CD4-positive, alpha-beta T cell treated with Interferon gamma for 1 hour (primary cell): ENCODE measurements around the gene ERCC3.
"Not testable (repeated sequence)": the region's sequence is repeated elsewhere in the genome, so short reads cannot be mapped to it uniquely, and the experiment has no call there.

Source experiments
- DNase-seq: peaks from one replicate; pipeline ENCODE4 v3.0.0-alpha.2; 2020

ERCC3 gene

GRCh38 chr2:127225186-127225960 is 68.6 kb downstream of the ERCC3 start:
- no peak for DNase-seq

GRCh38 chr2:127224135-127224534 is 69.8 kb downstream of the ERCC3 start:
- not testable (repeated sequence) for DNase-seq

- DNase-seq = no peak
These were observed 73.0 kb downstream of the ERCC3 start for GRCh38 chr2:127220768-127221527.

DNA sequence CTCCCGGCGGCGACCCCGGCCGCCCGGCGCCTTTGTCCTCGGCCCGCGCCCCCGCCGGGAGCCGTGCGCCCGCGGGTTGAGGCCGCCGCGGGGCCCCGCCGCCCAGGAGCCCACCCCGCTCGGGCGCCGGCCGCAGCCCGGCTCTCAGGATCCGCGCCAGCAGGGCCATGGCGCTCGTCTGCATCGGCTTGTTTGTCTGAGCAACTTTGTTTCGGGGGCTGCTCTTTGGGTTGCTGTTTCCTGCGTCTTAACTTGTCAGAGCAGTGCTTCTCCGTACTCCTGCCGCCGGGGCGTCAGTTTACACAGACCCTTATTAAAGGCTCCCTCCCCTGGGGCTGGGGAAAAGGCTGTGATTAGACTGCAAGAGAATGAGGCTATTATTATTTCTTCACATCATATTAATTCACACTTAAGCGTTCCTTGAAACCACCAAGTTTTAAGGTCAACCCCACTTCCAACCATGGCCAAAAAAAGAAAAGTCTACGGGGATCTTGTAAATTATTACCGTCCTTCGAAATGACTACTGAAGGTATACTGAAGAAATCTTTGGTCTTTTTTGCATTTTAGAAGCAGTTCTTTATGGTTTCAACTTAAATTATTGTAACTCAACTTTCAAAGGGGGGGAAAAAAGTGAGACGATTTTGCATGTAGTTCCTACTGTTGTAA is 73.7 kb downstream of the ERCC3 start, which contains the start of gene CYP27C1:
TSS of gene CYP27C1 (minus strand) at position 198 of the 666 bp plus-strand sequence. CDS start at position 169, 29 bp downstream.
- DNase-seq = no peak

- DNase-seq = no peak
These were observed 74.5 kb downstream of the ERCC3 start for GRCh38 chr2:127219171-127220070.

DNA sequence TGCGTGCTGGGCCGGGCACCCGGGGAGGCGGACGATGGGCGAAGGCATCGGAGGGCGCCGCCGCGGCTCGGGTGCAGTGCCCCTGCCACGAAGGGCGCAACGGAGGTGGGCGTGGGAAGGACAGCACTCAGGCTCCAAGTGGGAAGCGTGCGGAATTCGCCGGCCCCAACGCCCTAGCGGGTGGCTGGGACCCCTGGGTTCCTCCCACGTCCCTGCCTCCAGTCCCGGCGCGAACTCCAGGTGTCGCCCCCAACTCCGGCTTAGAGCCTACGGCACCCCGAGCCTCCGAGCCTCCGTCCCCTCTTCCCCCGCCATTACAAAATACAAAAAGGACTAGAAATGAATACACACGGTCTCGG is 75.2 kb downstream of the ERCC3 start:
- no peak for DNase-seq

- DNase-seq = no peak
These were observed 76.2 kb downstream of the ERCC3 start for GRCh38 chr2:127217470-127218325.

GRCh38 chr2:127216593-127216992 is 77.4 kb downstream of the ERCC3 start:
- DNase-seq = no peak

DNA sequence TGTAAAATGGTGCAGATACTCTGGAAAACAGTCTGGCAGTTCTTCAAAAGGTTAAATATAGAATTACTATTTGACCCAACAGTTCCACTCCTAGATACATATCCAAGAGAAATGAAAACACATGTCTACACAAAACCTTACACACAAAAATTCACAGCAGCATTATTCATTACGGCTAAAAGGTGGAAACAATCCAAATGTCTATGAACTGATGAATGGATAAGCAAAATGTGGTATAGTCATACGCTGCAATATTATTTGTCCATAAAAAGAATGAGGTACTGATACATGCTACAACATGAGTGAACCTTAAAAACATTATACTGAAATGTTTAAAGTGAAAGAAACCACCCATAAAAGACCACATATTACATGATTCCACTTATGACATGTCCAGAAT is 77.8 kb downstream of the ERCC3 start:
- no peak for DNase-seq

DNA sequence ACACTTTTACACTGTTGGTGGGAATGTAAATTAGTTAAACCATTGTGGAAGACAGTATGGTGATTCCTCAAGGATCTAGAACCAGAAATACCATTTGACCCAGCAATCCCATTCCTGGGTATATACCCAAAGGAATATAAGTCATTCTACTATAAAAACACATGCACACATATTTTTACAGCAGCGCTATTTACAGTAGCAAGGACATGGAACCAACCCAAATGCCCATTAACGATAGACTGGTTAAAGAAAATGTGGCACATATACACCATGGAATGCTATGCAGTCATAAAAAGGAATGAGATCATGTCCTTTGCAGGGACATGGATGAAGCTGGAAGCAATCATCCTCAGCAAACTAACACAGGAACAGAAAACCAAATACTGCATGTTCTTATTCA is 79.7 kb downstream of the ERCC3 start:
- not testable (repeated sequence) for DNase-seq

GRCh38 chr2:127208313-127208712 is 85.6 kb downstream of the ERCC3 start:
- DNase-seq = no peak
